H1 (cell line): Measurements from ENCODE around the gene NUDT1. TPM values are rescaled to one million over a fixed set of nuclear protein-coding genes. Genes with fewer than 3 reads are reported as not detected.

Experiments
- CBX5 ChIP-seq: fragments of 300-800, 300-1000 bp; sonication (generic); IDR thresholded peaks from 2 replicates; pipeline ENCODE4 v1.7.1; 2016; ENCODE audit warnings: antibody characterized with exemption, low read length, low read depth
- CEBPB ChIP-seq: IDR thresholded peaks from 2 replicates; pipeline ENCODE4 v1.6.1; 2012; ENCODE audit warnings: low read depth, low read length
- EGR1 ChIP-seq: IDR thresholded peaks from 2 replicates; pipeline ENCODE4 v1.6.1; 2011; ENCODE audit warnings: low read depth, low read length, borderline replicate concordance
- SAP30 ChIP-seq: fragments of 300-600 bp; sonication (generic); IDR thresholded peaks from 2 replicates; pipeline ENCODE4 v1.7.1; 2012; ENCODE audit warnings: low read length, moderate library complexity, mild to moderate bottlenecking, inconsistent platforms; ENCODE audit not compliant: insufficient read depth, insufficient replicate concordance
- polyA plus RNA-seq, 7 experiments: library from polyadenylated mRNA; depleted of rRNA in 3 of 7; stranded (reverse) in 5 of 7; unstranded in 2 of 7; fragments of >200 nt in 5 of 7; fragments of 200-250 nt in 2 of 7; gene quantifications; 1 replicate in 5 of 7; 2 replicates in 1 of 7; 4 replicates in 1 of 7; pipeline versions ENCODE4 v1.2.1 to v1.2.3, GENCODE V29; 2011 to 2013; ENCODE audit warnings: missing spikeins in 2 of 7, mixed read lengths in 2 of 7
- total RNA-seq: library from RNA; stranded (reverse); fragmentation: NEBNext Ultra II Directional; extraction: Animal tissue kit (Norgen Biotek cat#: 25700); gene quantifications from 2 replicates; pipeline ENCODE4 v1.2.1, GENCODE V29; 2021
- TF ChIP-seq, protein P1 (sequence below): fragments of 300-600 bp; sonication (generic); IDR thresholded peaks from 2 replicates; pipeline ENCODE4 v1.7.1; 2012; ENCODE audit warnings: low read length, moderate library complexity, mild to moderate bottlenecking, inconsistent platforms; ENCODE audit not compliant: insufficient replicate concordance

NUDT1 gene
- total and polyA plus RNA-seq, 2 of the 8 experiments (the other 6 are each of a cell fraction or from before 2014, with no cell fraction given), result 76.1 to 89.5 TPM

DNA sequence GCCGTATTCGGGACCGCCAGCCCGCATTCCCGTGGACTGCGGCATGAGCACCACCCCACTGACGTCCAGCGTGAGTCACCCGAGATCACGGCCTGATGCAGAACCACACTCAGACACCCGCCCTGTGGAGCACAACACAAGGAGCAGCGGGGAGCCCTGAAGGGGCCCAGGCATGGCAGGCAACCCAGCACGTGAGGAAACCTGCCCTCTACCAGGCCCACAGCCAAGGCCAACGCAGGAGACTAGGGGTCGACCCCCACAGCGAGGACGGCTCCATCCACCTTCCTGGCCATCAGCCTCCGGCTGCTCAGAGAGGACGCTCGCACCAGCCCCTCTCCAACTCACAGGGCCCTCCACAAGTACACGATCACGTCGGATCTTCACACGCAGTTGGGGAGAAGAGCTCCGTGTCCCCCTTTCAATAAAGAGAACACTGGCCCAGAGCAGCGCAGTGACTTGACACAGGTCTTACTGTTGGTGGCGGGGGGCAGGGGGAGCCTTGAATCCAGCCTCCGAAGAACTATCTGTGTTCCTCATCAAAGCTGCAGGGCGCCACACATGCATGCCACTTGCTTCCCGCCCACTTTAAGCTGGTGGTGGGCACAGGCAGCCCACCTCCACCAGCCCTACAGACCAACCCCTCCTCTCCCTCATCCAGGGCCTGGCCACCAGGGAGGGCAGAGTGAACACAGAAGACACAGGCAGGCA is 31.3 kb upstream of the NUDT1 start (continued):
- TF ChIP-seq, protein P1, sequence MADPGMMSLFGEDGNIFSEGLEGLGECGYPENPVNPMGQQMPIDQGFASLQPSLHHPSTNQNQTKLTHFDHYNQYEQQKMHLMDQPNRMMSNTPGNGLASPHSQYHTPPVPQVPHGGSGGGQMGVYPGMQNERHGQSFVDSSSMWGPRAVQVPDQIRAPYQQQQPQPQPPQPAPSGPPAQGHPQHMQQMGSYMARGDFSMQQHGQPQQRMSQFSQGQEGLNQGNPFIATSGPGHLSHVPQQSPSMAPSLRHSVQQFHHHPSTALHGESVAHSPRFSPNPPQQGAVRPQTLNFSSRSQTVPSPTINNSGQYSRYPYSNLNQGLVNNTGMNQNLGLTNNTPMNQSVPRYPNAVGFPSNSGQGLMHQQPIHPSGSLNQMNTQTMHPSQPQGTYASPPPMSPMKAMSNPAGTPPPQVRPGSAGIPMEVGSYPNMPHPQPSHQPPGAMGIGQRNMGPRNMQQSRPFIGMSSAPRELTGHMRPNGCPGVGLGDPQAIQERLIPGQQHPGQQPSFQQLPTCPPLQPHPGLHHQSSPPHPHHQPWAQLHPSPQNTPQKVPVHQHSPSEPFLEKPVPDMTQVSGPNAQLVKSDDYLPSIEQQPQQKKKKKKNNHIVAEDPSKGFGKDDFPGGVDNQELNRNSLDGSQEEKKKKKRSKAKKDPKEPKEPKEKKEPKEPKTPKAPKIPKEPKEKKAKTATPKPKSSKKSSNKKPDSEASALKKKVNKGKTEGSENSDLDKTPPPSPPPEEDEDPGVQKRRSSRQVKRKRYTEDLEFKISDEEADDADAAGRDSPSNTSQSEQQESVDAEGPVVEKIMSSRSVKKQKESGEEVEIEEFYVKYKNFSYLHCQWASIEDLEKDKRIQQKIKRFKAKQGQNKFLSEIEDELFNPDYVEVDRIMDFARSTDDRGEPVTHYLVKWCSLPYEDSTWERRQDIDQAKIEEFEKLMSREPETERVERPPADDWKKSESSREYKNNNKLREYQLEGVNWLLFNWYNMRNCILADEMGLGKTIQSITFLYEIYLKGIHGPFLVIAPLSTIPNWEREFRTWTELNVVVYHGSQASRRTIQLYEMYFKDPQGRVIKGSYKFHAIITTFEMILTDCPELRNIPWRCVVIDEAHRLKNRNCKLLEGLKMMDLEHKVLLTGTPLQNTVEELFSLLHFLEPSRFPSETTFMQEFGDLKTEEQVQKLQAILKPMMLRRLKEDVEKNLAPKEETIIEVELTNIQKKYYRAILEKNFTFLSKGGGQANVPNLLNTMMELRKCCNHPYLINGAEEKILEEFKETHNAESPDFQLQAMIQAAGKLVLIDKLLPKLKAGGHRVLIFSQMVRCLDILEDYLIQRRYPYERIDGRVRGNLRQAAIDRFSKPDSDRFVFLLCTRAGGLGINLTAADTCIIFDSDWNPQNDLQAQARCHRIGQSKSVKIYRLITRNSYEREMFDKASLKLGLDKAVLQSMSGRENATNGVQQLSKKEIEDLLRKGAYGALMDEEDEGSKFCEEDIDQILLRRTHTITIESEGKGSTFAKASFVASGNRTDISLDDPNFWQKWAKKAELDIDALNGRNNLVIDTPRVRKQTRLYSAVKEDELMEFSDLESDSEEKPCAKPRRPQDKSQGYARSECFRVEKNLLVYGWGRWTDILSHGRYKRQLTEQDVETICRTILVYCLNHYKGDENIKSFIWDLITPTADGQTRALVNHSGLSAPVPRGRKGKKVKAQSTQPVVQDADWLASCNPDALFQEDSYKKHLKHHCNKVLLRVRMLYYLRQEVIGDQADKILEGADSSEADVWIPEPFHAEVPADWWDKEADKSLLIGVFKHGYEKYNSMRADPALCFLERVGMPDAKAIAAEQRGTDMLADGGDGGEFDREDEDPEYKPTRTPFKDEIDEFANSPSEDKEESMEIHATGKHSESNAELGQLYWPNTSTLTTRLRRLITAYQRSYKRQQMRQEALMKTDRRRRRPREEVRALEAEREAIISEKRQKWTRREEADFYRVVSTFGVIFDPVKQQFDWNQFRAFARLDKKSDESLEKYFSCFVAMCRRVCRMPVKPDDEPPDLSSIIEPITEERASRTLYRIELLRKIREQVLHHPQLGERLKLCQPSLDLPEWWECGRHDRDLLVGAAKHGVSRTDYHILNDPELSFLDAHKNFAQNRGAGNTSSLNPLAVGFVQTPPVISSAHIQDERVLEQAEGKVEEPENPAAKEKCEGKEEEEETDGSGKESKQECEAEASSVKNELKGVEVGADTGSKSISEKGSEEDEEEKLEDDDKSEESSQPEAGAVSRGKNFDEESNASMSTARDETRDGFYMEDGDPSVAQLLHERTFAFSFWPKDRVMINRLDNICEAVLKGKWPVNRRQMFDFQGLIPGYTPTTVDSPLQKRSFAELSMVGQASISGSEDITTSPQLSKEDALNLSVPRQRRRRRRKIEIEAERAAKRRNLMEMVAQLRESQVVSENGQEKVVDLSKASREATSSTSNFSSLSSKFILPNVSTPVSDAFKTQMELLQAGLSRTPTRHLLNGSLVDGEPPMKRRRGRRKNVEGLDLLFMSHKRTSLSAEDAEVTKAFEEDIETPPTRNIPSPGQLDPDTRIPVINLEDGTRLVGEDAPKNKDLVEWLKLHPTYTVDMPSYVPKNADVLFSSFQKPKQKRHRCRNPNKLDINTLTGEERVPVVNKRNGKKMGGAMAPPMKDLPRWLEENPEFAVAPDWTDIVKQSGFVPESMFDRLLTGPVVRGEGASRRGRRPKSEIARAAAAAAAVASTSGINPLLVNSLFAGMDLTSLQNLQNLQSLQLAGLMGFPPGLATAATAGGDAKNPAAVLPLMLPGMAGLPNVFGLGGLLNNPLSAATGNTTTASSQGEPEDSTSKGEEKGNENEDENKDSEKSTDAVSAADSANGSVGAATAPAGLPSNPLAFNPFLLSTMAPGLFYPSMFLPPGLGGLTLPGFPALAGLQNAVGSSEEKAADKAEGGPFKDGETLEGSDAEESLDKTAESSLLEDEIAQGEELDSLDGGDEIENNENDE, result no peak
- TF ChIP-seq CBX5 (no peak), CEBPB (no peak), SAP30 (no peak), EGR1 (no peak)
